Body of pancreas (tissue), 4 donors: ENCODE results near the gene APC2.

Experiments
- POLR2A ChIP-seq, 3 donors: fragments of 450-650 bp; IDR thresholded peaks; one replicate each; pipeline ENCODE4 v1.6.1; 2016; ENCODE audit warnings: antibody characterized with exemption in 3 of 3, mild to moderate bottlenecking in 2 of 3
- TF ChIP-seq, protein P1 (sequence below), 7 experiments: fragments of 450-650 bp in 4 of 7; fragments of 200-600 bp in 3 of 7; sonication (generic) in 3 of 7; IDR thresholded peaks; one replicate each; pipeline ENCODE4 v1.5.1; 2016 to 2019; ENCODE audit warnings: antibody characterized with exemption in 7 of 7

GRCh38 chr19:1457031-1457739, 7.3 kb downstream of the APC2 start:
- TF ChIP-seq, protein P1, sequence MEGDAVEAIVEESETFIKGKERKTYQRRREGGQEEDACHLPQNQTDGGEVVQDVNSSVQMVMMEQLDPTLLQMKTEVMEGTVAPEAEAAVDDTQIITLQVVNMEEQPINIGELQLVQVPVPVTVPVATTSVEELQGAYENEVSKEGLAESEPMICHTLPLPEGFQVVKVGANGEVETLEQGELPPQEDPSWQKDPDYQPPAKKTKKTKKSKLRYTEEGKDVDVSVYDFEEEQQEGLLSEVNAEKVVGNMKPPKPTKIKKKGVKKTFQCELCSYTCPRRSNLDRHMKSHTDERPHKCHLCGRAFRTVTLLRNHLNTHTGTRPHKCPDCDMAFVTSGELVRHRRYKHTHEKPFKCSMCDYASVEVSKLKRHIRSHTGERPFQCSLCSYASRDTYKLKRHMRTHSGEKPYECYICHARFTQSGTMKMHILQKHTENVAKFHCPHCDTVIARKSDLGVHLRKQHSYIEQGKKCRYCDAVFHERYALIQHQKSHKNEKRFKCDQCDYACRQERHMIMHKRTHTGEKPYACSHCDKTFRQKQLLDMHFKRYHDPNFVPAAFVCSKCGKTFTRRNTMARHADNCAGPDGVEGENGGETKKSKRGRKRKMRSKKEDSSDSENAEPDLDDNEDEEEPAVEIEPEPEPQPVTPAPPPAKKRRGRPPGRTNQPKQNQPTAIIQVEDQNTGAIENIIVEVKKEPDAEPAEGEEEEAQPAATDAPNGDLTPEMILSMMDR (IDR thresholded peaks at IDR 0.05), result no peak
- TF ChIP-seq POLR2A (IDR thresholded peaks at IDR 0.05), result no peak
